SU-DHL-6 (cell line): ENCODE measurements around the gene C6orf62.
A peak's percentile ranks its signal among the peaks of the same experiment; 100 is the strongest.
"Not testable (repeated sequence)": the region's sequence is repeated elsewhere in the genome, so short reads cannot be mapped to it uniquely, and the experiment has no call there.

Experiments used
- H2AFZ ChIP-seq: fragments of 200-600 bp; sonication (generic); 2 replicates; pipeline ENCODE4 v1.6.1; 2014; ENCODE audit warnings: low read depth, mild to moderate bottlenecking, moderate library complexity, mixed read lengths, antibody characterized with exemption, low read length; ENCODE audit not compliant: severe bottlenecking
- H3F3A ChIP-seq: fragments of 200-600 bp; shearing (Covaris generic); 2 replicates; pipeline ENCODE4 v1.6.0; 2016; ENCODE audit warnings: antibody characterized with exemption, mild to moderate bottlenecking; ENCODE audit not compliant: insufficient read depth
- H3K27ac ChIP-seq: fragments of 200-600 bp; sonication (generic); 2 replicates; pipeline ENCODE4 v1.5.1; 2016; ENCODE audit warnings: low read depth, mild to moderate bottlenecking, low read length, moderate library complexity, mixed read lengths
- H3K27me3 ChIP-seq: fragments of 200-600 bp; sonication (generic), shearing (Covaris generic); 2 replicates; pipeline ENCODE4 v1.6.0; 2014; ENCODE audit warnings: mild to moderate bottlenecking, low read length
- H3K36me3 ChIP-seq: fragments of 200-600 bp; sonication (generic); 2 replicates; pipeline ENCODE4 v1.6.1; 2014; ENCODE audit warnings: mild to moderate bottlenecking, low read length, mixed read lengths
- H3K4me2 ChIP-seq: fragments of 300-600, 200-600 bp; shearing (Covaris generic), sonication (generic); 2 replicates; pipeline ENCODE4 v1.6.0; 2014; ENCODE audit warnings: low read length, low read depth, mild to moderate bottlenecking; ENCODE audit not compliant: poor library complexity, severe bottlenecking
- H3K4me3 ChIP-seq: fragments of 200-600 bp; sonication (generic); 2 replicates; pipeline ENCODE4 v1.5.1; 2014; ENCODE audit warnings: antibody characterized with exemption, low read length, mild to moderate bottlenecking, mixed read lengths; ENCODE audit not compliant: insufficient read depth, poor library complexity, severe bottlenecking
- H3K79me2 ChIP-seq: fragments of 200-600 bp; sonication (generic); 2 replicates; pipeline ENCODE4 v1.6.1; 2014; ENCODE audit warnings: mild to moderate bottlenecking, low read length, moderate library complexity; ENCODE audit not compliant: insufficient read depth
- H3K9ac ChIP-seq: fragments of 200-600 bp; sonication (generic); 2 replicates; pipeline ENCODE4 v1.7.0; 2014; ENCODE audit warnings: mild to moderate bottlenecking, low read length
- H3K9me2 ChIP-seq: fragments of 200-600 bp; sonication (generic); replicated peaks from 2 replicates; pipeline ENCODE4 v1.6.1; 2014; ENCODE audit warnings: low read length; ENCODE audit not compliant: insufficient read depth
- H3K9me3 ChIP-seq: fragments of 200-600 bp; sonication (generic); 2 replicates; pipeline ENCODE4 v1.6.1; 2014; ENCODE audit warnings: low read length, mixed read lengths; ENCODE audit not compliant: insufficient read depth
- H4K20me1 ChIP-seq: fragments of 200-600 bp; sonication (generic); 2 replicates; pipeline ENCODE4 v1.6.1; 2014; ENCODE audit warnings: low read depth, mild to moderate bottlenecking, antibody characterized with exemption, low read length, moderate library complexity, mixed read lengths
- CTCF ChIP-seq: fragments of 200-600 bp; sonication (generic); IDR thresholded peaks from one replicate; pipeline ENCODE4 v1.5.1; 2017; ENCODE audit warnings: antibody characterized with exemption, mild to moderate bottlenecking, low read length, moderate library complexity; ENCODE audit not compliant: insufficient read depth, poor library complexity, severe bottlenecking
- EZH2phosphoT487 ChIP-seq: fragments of 200-600 bp; sonication (generic), shearing (Covaris generic); conservative IDR thresholded peaks from 2 replicates; pipeline ENCODE4 v1.6.1; 2018; ENCODE audit warnings: mild to moderate bottlenecking, antibody characterized with exemption, low read length, moderate library complexity, mixed read lengths

C6orf62 gene

GRCh38 chr6:24670492-24670891, 48.5 kb downstream of the C6orf62 start:
- Histone ChIP-seq H3K9me3 (peaks cover 42% of the 10 kb centered on the region; the same call in 1 of the 2 replicates), H3K36me3 (peaks cover 26% of the 10 kb centered on the region)

GRCh38 chr6:24668997-24669361, 50.0 kb downstream of the C6orf62 start:
- Histone ChIP-seq H3K4me3 (no peak overlapping the region), H3K4me2 (no peak overlapping the region)

More at GRCh38 chr6:24670492-24670891, 48.5 kb downstream of the C6orf62 start:
- Histone ChIP-seq H3F3A (0 out of 2 replicates have a peak, but pooled peaks cover 12% of the 10 kb centered on the region), H3K79me2 (peaks cover 22% of the 10 kb centered on the region)
- H3K4me3 ChIP-seq, H3K9me2 ChIP-seq, H3K9ac ChIP-seq, H3K27me3 ChIP-seq, H2AFZ ChIP-seq, H3K4me2 ChIP-seq, H3K27ac ChIP-seq, H4K20me1 ChIP-seq: not testable (repeated sequence)

GRCh38 chr6:24668066-24668996, 50.6 kb downstream of the C6orf62 start:
- Histone ChIP-seq H3K9ac (peak overlapping the region; percentile 76), H3K79me2 (peaks cover 41% of the 10 kb centered on the region), H3F3A (0 out of 2 replicates have a peak, but pooled peaks cover 12% of the 10 kb centered on the region), H3K4me2 (peak overlapping the region; percentile 72), H3K36me3 (peaks cover 23% of the 10 kb centered on the region), H3K9me3 (peaks cover 27% of the 10 kb centered on the region; the same call in 1 of the 2 replicates), H3K4me3 (peak overlapping the region; percentile 80)
- not testable (repeated sequence) for H2AFZ ChIP-seq, H3K27me3 ChIP-seq, H3K9me2 ChIP-seq, H3K27ac ChIP-seq, H4K20me1 ChIP-seq

More at GRCh38 chr6:24668997-24669361, 50.0 kb downstream of the C6orf62 start:
- Histone ChIP-seq H3K79me2 (peaks cover 35% of the 10 kb centered on the region), H2AFZ (no peak overlapping the region), H3K36me3 (peaks cover 24% of the 10 kb centered on the region), H3K9ac (no peak overlapping the region), H3K9me2 (no peaks in the 10 kb centered on the region), H3K9me3 (peaks cover 34% of the 10 kb centered on the region; the same call in 1 of the 2 replicates), H3F3A (0 out of 2 replicates have a peak, but pooled peaks cover 12% of the 10 kb centered on the region), H4K20me1 (no peaks in the 10 kb centered on the region), H3K27ac (no peak overlapping the region), H3K27me3 (no peaks in the 10 kb centered on the region)
- TF ChIP-seq EZH2phosphoT487 (no peak), CTCF (no peak)

- H3K4me3 ChIP-seq = peak overlapping the region; percentile 80
- H4K20me1 ChIP-seq = no peaks in the 10 kb centered on the region
- H3K79me2 ChIP-seq = peaks cover 45% of the 10 kb centered on the region
- no peaks in the 10 kb centered on the region for H3K9me2 ChIP-seq
- H2AFZ ChIP-seq = peak overlapping the region; percentile 96
- H3K27ac ChIP-seq = peak overlapping the region; percentile 59
- peaks cover 28% of the 10 kb centered on the region for H3K36me3 ChIP-seq
- no peak for TF ChIP-seq EZH2phosphoT487
- no peak for TF ChIP-seq CTCF
- peak overlapping the region; percentile 72 for H3K4me2 ChIP-seq
- peak overlapping the region; percentile 76 for H3K9ac ChIP-seq
- 0 out of 2 replicates have a peak, but pooled peaks cover 12% of the 10 kb centered on the region for H3F3A ChIP-seq
- H3K27me3 ChIP-seq = no peaks in the 10 kb centered on the region
- peaks cover 18% of the 10 kb centered on the region; the same call in 1 of the 2 replicates for H3K9me3 ChIP-seq
Measured at GRCh38 chr6:24667378-24667803, 51.6 kb downstream of the C6orf62 start.
